A549 (cell line): ENCODE measurements around the gene DCAF6. TPM values are rescaled to one million over a fixed set of nuclear protein-coding genes. Genes with fewer than 3 reads are reported as not detected.

Source experiments
- ATAC-seq, 2 experiments: fragments of 200-7000 bp in 1 of 2; fragments of >200 bp in 1 of 2; cut with Nextera tagmentation in 1 of 2; cut with Tn5 transposase in 1 of 2; 3 replicates each; pipeline versions ENCODE4 v1.8.0 to v1.9.1; 2018 to 2020; ENCODE audit warnings: mild to moderate bottlenecking in 1 of 2, moderate library complexity in 1 of 2
- CTCF ChIA-PET: fragments of 300-600 bp; sonication (Branson Sonifier 250); formaldehyde crosslinking; extraction: SDS; loops from one replicate; lab custom pipeline; 2021; ENCODE audit warnings: antibody characterized with exemption, inconsistent platforms; lab: Yijun Ruan, JAX
- POLR2A ChIA-PET: fragments of 350-600 bp; formaldehyde crosslinking; extraction: SDS; loops from one replicate; lab custom pipeline; 2021; ENCODE audit warnings: antibody characterized with exemption, inconsistent platforms; lab: Yijun Ruan, JAX
- DNase-seq, 2 experiments: peaks; one replicate each; pipeline versions ENCODE4 v3.0.0 to v3.0.0-alpha.2; 2011 to 2016; ENCODE audit warnings: low read depth in 1 of 2, low spot score in 1 of 2
- FAIRE-seq: peaks from 2 replicates; lab custom pipeline; 2011; peaks lifted over from hg19 to GRCh38; lab: Jason Lieb, UNC
- H3K27ac ChIP-seq, 2 experiments: fragments of >200 bp; sonication (Bioruptor Twin); formaldehyde crosslinking; 3 replicates each; pipeline ENCODE4 v1.5.1; 2016 to 2017
- H3K4me1 ChIP-seq: fragments of >200 bp; sonication (Bioruptor Twin); formaldehyde crosslinking; 3 replicates; pipeline ENCODE4 v1.6.1; 2016
- H3K4me2 ChIP-seq: fragments of >200 bp; sonication (Bioruptor Twin); formaldehyde crosslinking; 3 replicates; pipeline ENCODE4 v1.6.1; 2016
- H3K4me3 ChIP-seq: fragments of >200 bp; sonication (Bioruptor Twin); formaldehyde crosslinking; 3 replicates; pipeline ENCODE4 v1.5.1; 2016
- H3K9me3 ChIP-seq: fragments of >200 bp; sonication (Bioruptor Twin); formaldehyde crosslinking; 3 replicates; pipeline ENCODE4 v1.6.1; 2016
- BHLHE40 ChIP-seq: IDR thresholded peaks from 2 replicates; pipeline ENCODE4 v1.6.1; 2012; ENCODE audit warnings: low read depth, low read length, inconsistent platforms
- ESRRA ChIP-seq: fragments of 150-350 bp; IDR thresholded peaks from 2 replicates; pipeline ENCODE4 v1.6.1; 2014; ENCODE audit warnings: mild to moderate bottlenecking, low read length, borderline replicate concordance
- HDAC2 ChIP-seq: fragments of 200-600 bp; sonication (generic); IDR thresholded peaks from 2 replicates; pipeline ENCODE4 v1.6.1; 2016
- HOXB13 ChIP-seq: fragments of 250-450 bp; sonication (Bioruptor Pico); IDR thresholded peaks from 2 replicates; pipeline ENCODE4 v1.5.0; 2020; ENCODE audit warnings: low read depth, mild to moderate bottlenecking, moderate library complexity
- JUNB ChIP-seq: fragments of >200 bp; sonication (Bioruptor Twin); formaldehyde crosslinking; IDR thresholded peaks from 2 replicates; pipeline ENCODE4 v1.6.1; 2016
- MAFK ChIP-seq: fragments of 450-650 bp; IDR thresholded peaks from 2 replicates; pipeline ENCODE4 v1.6.1; 2014; ENCODE audit not compliant: partially characterized antibody
- MAZ ChIP-seq: fragments of 150-350 bp; IDR thresholded peaks from 2 replicates; pipeline ENCODE4 v1.6.1; 2014; ENCODE audit warnings: antibody characterized with exemption, low read depth, low read length, borderline replicate concordance
- NFE2L2 ChIP-seq: fragments of 150-350 bp; conservative IDR thresholded peaks from 2 replicates; pipeline ENCODE4 v1.6.1; 2014; ENCODE audit warnings: low read length
- PHF8 ChIP-seq: fragments of 200-600 bp; sonication (generic); IDR thresholded peaks from 2 replicates; pipeline ENCODE4 v1.6.1; 2016; ENCODE audit warnings: low read depth, mild to moderate bottlenecking, antibody characterized with exemption, moderate library complexity, borderline replicate concordance
- RAD21 ChIP-seq, 2 experiments: fragments of >200 bp in 1 of 2; sonication (Bioruptor Twin) in 1 of 2; formaldehyde crosslinking in 1 of 2; IDR thresholded peaks in 1 of 2; conservative IDR thresholded peaks in 1 of 2; 2 replicates in 1 of 2; 3 replicates in 1 of 2; pipeline ENCODE4 v1.6.1; 2012 to 2018; ENCODE audit warnings: inconsistent platforms in 1 of 2
- RARB ChIP-seq: fragments of 250-450 bp; sonication (Bioruptor Pico); IDR thresholded peaks from 2 replicates; pipeline ENCODE4 v1.8.0; 2021; ENCODE audit warnings: mild to moderate bottlenecking, moderate library complexity
- RCOR1 ChIP-seq: fragments of 150-350 bp; IDR thresholded peaks from 2 replicates; pipeline ENCODE4 v1.6.1; 2014; ENCODE audit warnings: antibody characterized with exemption, low read length, low read depth
- RFX5 ChIP-seq: fragments of 450-650 bp; IDR thresholded peaks from 2 replicates; pipeline ENCODE4 v1.7.1; 2014; ENCODE audit warnings: antibody characterized with exemption, mild to moderate bottlenecking, moderate library complexity
- SMC3 ChIP-seq: fragments of >200 bp; sonication (Bioruptor Twin); formaldehyde crosslinking; IDR thresholded peaks from 3 replicates; pipeline ENCODE4 v1.6.1; 2018; ENCODE audit warnings: inconsistent platforms
- ZNF302 ChIP-seq: fragments of 250-450 bp; sonication (Bioruptor Pico); IDR thresholded peaks from 2 replicates; pipeline ENCODE4 v1.9.0; 2021; ENCODE audit warnings: inconsistent platforms, mild to moderate bottlenecking, moderate library complexity
- ZSCAN20 ChIP-seq: fragments of 250-450 bp; sonication (Bioruptor Pico); IDR thresholded peaks from 2 replicates; pipeline ENCODE4 v1.8.0; 2022; ENCODE audit warnings: mild to moderate bottlenecking, moderate library complexity
- WGBS: methylation state at CpG from one replicate; pipeline ENCODE4 v1.1.6; 2017; ENCODE audit errors: missing lambda C conversion rate; 5-methylcytosine and 5-hydroxymethylcytosine counted together
- polyA plus RNA-seq, 4 experiments: library from polyadenylated mRNA; depleted of rRNA in 3 of 4; stranded (reverse); fragments of >200 nt; fragmentation: RNase III in 1 of 4; extraction: RNeasy Plus Mini Kit Qiagen cat#74134 plus additional on column Dnase treatment in 1 of 4; gene quantifications; 2 replicates in 3 of 4; 3 replicates in 1 of 4; pipeline ENCODE4 v1.2.3, GENCODE V29; 2011 to 2017
- TF ChIP-seq, protein P1 (sequence below): fragments of 200-600 bp; sonication (generic); IDR thresholded peaks from 2 replicates; pipeline ENCODE4 v1.6.1; 2016; ENCODE audit warnings: antibody characterized with exemption, mild to moderate bottlenecking, moderate library complexity
- TF ChIP-seq, protein P2 (sequence below): fragments of >200 bp; sonication (Bioruptor Twin); formaldehyde crosslinking; IDR thresholded peaks from 3 replicates; pipeline ENCODE4 v1.6.1; 2016
- TF ChIP-seq, protein P3 (sequence below): fragments of 250-450 bp; sonication (Bioruptor Pico); IDR thresholded peaks from 2 replicates; pipeline ENCODE4 v1.5.0; 2021; ENCODE audit warnings: mild to moderate bottlenecking, moderate library complexity, borderline replicate concordance
- TF ChIP-seq, protein P4 (sequence below): fragments of >200 bp; sonication (Bioruptor Twin); formaldehyde crosslinking; IDR thresholded peaks from 3 replicates; pipeline ENCODE4 v1.5.1; 2016

The DCAF6 gene
- polyA plus RNA-seq, 2 of the 4 experiments (the other 2 are of a cell fraction), result 39.9 to 74.7 TPM

DNA sequence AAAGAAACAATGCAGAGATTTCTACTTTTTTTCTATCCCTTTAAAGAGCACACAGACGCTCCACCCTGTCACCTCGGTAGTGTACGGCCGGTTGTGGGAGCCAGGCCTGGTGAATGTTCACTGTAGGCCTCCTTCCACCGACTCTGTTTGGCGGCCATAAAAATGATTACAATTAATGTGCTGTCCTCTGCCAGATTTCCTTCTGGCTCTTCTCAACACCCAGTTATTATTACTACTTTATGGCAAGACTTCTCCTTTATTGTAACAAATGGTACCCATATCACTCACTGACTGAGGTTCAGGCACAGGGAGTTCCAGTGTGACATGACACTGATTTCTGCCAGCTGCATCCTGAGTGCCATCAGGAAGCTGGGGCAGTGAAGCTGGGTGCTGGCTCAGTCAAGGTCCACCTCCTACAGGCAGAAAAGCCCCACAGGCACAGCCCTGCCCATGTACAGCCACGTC, 162.9 kb downstream of the DCAF6 start:
- POLR2A ChIA-PET, result no interaction called here
- CTCF ChIA-PET, result interaction anchor here (10.5 kb wide), 1 partner anchor 16 kb away, joined by 94 read pairs; no protein-coding TSS in a partner anchor
- FAIRE-seq, result no peak

DNA sequence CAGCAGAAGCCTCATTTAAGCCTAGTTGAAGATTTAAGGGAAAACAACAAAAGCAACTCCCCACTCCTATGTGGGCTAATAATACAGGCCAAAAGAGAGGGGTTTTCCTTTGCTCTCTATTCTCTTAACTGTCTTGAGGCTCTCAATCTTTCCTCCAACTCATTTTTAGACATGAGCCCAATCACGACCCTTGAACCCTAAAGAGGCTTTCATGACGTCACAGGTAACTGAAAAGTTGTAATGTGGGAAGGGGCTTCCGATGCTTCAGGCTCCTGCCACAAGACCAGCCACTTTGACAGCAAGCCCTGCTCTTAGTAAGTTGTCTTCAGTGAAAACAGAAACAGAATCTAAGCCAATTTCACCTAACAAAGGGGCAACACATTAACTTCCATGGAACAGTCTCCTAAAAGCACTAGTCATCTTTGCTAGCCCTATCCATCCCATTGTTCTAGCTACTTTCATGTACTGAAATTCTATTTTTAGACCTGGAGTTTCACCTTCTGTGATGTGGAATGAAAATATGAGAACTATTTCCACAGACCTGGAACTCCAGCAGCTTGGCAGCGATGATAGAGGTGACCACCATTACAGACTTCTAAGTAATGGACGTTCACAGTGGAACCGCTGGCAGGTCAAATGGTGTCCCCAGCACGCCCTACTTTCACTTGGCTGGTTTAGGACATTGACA, 164.0 kb downstream of the DCAF6 start:
- DNase-seq, result no peak
- WGBS, result 87% methylated on average over 7 of the region's 7 CpGs
- no peak overlapping the region for H3K4me2 ChIP-seq
- H3K9me3 ChIP-seq, result no peaks in the 10 kb centered on the region
- CTCF ChIA-PET, result interaction anchor here (0.6 to 0.9 kb wide), 3 partner anchors 11 to 28 kb away, joined by 3 to 4 read pairs (median 3); no protein-coding TSS in a partner anchor
- no peak overlapping the region for H3K27ac ChIP-seq
- no peaks in the 10 kb centered on the region for H3K4me1 ChIP-seq
- ATAC-seq, result no peak
- no peak for TF ChIP-seq RCOR1
- TF ChIP-seq, protein P1, sequence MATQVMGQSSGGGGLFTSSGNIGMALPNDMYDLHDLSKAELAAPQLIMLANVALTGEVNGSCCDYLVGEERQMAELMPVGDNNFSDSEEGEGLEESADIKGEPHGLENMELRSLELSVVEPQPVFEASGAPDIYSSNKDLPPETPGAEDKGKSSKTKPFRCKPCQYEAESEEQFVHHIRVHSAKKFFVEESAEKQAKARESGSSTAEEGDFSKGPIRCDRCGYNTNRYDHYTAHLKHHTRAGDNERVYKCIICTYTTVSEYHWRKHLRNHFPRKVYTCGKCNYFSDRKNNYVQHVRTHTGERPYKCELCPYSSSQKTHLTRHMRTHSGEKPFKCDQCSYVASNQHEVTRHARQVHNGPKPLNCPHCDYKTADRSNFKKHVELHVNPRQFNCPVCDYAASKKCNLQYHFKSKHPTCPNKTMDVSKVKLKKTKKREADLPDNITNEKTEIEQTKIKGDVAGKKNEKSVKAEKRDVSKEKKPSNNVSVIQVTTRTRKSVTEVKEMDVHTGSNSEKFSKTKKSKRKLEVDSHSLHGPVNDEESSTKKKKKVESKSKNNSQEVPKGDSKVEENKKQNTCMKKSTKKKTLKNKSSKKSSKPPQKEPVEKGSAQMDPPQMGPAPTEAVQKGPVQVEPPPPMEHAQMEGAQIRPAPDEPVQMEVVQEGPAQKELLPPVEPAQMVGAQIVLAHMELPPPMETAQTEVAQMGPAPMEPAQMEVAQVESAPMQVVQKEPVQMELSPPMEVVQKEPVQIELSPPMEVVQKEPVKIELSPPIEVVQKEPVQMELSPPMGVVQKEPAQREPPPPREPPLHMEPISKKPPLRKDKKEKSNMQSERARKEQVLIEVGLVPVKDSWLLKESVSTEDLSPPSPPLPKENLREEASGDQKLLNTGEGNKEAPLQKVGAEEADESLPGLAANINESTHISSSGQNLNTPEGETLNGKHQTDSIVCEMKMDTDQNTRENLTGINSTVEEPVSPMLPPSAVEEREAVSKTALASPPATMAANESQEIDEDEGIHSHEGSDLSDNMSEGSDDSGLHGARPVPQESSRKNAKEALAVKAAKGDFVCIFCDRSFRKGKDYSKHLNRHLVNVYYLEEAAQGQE, result no peak
- TF ChIP-seq ZNF302 (CRISPR knock-in tag), result no peak
- TF ChIP-seq ESRRA, result no peak
- no peak for TF ChIP-seq RAD21 (conservative IDR thresholded peaks at IDR 0.05 in 1 of 2, IDR thresholded peaks at IDR 0.05 in 1 of 2)
- TF ChIP-seq, protein P2, sequence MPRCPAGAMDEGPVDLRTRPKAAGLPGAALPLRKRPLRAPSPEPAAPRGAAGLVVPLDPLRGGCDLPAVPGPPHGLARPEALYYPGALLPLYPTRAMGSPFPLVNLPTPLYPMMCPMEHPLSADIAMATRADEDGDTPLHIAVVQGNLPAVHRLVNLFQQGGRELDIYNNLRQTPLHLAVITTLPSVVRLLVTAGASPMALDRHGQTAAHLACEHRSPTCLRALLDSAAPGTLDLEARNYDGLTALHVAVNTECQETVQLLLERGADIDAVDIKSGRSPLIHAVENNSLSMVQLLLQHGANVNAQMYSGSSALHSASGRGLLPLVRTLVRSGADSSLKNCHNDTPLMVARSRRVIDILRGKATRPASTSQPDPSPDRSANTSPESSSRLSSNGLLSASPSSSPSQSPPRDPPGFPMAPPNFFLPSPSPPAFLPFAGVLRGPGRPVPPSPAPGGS, result no peak
- TF ChIP-seq, protein P3, sequence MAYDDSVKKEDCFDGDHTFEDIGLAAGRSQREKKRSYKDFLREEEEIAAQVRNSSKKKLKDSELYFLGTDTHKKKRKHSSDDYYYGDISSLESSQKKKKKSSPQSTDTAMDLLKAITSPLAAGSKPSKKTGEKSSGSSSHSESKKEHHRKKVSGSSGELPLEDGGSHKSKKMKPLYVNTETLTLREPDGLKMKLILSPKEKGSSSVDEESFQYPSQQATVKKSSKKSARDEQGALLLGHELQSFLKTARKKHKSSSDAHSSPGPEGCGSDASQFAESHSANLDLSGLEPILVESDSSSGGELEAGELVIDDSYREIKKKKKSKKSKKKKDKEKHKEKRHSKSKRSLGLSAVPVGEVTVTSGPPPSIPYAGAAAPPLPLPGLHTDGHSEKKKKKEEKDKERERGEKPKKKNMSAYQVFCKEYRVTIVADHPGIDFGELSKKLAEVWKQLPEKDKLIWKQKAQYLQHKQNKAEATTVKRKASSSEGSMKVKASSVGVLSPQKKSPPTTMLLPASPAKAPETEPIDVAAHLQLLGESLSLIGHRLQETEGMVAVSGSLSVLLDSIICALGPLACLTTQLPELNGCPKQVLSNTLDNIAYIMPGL (CRISPR knock-in tag), result no peak
- TF ChIP-seq JUNB, result no peak
- no peak for TF ChIP-seq RFX5
- no peak for TF ChIP-seq SMC3
- no peak for TF ChIP-seq PHF8
- no peak for TF ChIP-seq NFE2L2
- no peak for TF ChIP-seq HOXB13
- no peak for TF ChIP-seq MAZ
- TF ChIP-seq, protein P4, sequence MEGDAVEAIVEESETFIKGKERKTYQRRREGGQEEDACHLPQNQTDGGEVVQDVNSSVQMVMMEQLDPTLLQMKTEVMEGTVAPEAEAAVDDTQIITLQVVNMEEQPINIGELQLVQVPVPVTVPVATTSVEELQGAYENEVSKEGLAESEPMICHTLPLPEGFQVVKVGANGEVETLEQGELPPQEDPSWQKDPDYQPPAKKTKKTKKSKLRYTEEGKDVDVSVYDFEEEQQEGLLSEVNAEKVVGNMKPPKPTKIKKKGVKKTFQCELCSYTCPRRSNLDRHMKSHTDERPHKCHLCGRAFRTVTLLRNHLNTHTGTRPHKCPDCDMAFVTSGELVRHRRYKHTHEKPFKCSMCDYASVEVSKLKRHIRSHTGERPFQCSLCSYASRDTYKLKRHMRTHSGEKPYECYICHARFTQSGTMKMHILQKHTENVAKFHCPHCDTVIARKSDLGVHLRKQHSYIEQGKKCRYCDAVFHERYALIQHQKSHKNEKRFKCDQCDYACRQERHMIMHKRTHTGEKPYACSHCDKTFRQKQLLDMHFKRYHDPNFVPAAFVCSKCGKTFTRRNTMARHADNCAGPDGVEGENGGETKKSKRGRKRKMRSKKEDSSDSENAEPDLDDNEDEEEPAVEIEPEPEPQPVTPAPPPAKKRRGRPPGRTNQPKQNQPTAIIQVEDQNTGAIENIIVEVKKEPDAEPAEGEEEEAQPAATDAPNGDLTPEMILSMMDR, result no peak
- no peak for FAIRE-seq
- POLR2A ChIA-PET, result no interaction called here
- no peak overlapping the region for H3K4me3 ChIP-seq

More for the DNA sequence above, 162.9 kb downstream of the DCAF6 start:
- H3K27ac ChIP-seq, result no peak overlapping the region
- DNase-seq, result no peak
- WGBS, result 88% methylated on average over 7 of the region's 7 CpGs
- ATAC-seq, result no peak
- no peaks in the 10 kb centered on the region for H3K4me1 ChIP-seq
- no peaks in the 10 kb centered on the region for H3K9me3 ChIP-seq
- H3K4me3 ChIP-seq, result no peak overlapping the region
- no peak overlapping the region for H3K4me2 ChIP-seq
- no peak for TF ChIP-seq JUNB
- TF ChIP-seq ZSCAN20, result no peak
- no peak for TF ChIP-seq RARB (CRISPR knock-in tag)
- no peak for TF ChIP-seq HDAC2
- no peak for TF ChIP-seq BHLHE40
- TF ChIP-seq MAFK, result no peak
- TF ChIP-seq, all 56 proteins: peak for 0
